Activated gamma-delta T cell treated with Interleukin-2 at 50 U/mL for 16 hours (primary cell): ENCODE results near the gene LST1.
"Not testable (repeated sequence)": the region's sequence is repeated elsewhere in the genome, so short reads cannot be mapped to it uniquely, and the experiment has no call there.

Experiments
- DNase-seq: peaks from one replicate; pipeline ENCODE4 v3.0.0-alpha.2; 2020

The LST1 gene

DNA sequence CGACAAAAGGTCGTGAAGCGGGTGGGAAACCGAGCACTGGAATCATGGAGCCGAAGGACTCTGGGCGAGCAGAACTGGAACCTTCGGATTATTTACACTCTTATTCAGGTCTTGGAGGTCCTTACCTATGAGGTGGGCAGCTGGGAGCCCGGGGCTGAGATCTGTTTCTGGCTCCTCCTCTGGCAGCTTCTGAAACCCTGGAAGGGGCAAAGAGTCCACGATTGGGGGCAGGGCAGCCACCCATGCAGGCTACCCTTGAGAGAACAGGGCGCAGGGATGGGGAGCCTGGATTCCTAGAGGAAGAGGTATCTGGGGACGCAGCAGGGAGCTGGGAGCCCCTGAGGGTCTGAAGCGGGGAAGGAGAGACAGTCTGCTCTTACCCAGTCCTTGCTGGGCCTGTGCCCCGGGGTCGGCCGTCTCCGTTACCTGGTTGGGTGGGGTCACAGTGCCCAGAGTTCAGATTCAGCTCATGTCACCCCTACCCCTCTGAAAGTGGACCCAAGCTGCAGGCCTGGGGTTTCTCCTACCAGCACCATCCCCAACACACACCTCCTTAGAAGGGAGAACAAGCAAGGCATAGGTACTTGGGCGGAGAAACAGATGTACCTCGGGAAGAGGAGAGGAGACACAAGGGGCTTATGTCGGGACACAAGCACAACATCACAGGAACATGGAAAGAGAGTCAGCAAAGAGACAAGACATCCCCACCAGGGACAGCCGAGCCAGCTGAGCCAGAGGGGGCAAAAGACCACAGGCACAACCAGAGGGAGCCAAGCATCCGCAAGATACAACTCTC, 4.4 kb upstream of the LST1 start:
- DNase-seq = no peak

DNA sequence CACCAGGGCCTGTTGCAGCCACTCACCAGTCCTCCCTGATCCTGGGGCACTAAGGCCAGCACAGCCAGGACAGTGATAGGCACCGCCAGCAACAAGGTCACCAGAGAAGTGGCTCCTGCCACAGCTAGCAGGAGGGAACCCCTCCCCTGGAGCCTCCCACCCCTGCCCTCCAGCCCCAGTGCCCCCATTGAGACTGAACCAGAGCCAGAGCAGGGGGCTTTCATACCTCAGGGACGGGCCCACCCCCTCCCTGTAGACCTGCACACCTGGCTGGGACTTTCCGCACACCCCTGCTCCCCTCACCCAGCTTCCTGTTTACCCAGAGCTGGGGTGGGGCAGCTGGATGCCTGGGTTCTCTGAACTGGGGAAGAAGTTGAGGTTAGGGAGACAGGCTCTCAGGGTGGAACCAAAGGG, 3.8 kb upstream of the LST1 start, which contains the start of gene LTB:
TSS of gene LTB (minus strand) at position 195 of the 414 bp plus-strand sequence. CDS start at position 188, 7 bp downstream.
- peak; percentile 77 for DNase-seq

DNA sequence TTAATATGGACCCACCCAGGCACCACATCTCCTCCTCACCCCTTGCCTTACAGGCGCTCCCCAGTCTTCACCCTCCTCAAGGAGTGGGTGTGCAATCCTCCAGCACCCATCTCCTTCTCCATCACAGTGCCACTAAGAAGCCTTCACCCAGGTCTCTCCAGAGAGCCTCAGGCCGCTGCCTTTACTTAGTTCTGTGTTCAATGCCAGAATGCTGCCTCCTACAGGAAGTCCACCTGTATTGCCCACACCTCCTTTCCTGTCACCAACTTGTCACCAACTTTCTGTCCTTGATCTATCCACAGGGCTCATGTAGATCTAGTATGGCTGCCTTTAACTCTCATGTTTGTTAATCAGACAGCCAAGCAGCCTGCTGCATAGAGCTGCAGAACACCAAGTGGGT, 586 bp upstream of the LST1 start:
- DNase-seq = no peak

- peak; percentile 43 for DNase-seq
Measured at GRCh38 chr6:31586599-31587281, 663 bp downstream of the LST1 start.

DNA sequence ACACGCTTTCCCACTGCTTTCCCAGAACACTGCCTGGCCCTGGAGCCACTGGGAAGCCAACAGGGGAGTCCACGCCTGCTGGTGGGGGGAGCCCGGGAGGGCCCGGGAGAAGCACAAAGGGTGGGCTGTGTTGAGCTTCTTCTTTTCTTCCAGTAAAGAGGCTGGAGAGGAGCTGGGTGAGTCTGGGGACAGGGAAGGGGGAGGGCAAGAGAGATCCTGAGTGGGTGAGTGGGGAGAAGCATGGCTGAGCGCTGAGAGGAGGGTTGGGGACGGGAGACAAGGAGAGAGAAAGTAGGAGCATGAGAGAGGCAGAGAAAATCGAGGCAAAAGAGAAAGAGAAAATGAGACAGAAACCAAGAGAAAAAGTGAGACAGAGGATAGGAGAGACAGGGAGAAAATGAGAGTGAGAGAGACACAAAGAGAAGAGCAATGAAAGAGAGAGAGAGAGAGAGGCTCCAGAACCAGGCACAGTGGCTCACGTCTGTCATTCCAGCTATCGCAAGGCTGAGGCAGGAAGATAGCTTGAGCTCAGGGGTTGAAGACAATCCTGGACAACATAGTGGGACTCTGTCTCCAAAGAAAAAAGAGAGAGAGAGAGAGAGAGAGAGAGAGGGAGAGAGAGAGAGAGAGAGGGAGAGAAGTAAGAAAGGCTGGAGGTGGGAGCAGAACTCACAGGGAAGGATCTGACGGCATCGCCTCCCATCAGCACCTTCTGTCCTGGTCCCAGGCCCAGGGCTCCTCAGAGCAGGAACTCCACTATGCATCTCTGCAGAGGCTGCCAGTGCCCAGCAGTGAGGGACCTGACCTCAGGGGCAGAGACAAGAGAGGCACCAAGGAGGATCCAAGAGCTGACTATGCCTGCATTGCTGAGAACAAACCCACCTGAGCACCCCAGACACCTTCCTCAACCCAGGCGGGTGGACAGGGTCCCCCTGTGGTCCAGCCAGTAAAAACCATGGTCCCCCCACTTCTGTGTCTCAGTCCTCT, 2.0 kb downstream of the LST1 start:
- no peak for DNase-seq

GRCh38 chr6:31588871-31589650, 3.0 kb downstream of the LST1 start:
- no peak for DNase-seq

- not testable (repeated sequence) for DNase-seq
Measured at GRCh38 chr6:31590691-31591090, 4.6 kb downstream of the LST1 start.

DNA sequence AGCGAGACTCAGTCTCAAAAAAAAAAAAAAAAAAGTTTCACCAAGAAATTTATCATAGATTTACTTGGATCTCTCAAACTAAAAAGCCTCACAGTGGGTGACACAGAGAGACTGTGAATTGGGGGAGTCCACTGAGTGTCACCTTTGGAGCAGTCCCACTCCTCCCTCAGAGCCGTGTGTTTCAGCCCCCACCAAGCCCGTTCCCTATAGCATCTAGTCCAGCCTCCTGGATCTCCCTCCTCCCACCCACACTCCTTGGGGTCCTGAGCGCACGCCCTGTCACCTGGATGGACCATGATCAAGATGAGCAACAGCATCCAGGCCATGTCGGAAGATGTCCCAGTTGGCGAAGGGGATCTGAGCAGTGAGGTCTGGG, 6.3 kb downstream of the LST1 start:
- DNase-seq = no peak

DNA sequence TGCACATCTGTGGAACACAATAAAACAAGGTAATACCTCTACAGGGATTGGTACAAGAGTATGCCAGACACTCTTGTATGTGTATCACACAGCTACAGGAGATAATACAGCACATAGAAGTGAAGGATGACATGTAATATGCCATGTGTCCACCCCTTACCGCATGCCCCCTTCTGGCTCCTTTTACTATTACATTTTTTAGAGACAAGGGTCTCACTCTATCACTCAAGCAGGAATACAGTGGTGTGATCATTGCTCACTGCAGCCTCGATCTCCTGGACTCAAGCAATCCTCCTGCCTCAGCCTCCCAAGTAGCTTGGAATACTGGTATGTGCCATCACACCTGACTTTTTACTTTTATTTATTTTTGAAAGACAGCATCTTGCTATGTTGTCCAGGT, 10.9 kb downstream of the LST1 start:
- no peak for DNase-seq

DNA sequence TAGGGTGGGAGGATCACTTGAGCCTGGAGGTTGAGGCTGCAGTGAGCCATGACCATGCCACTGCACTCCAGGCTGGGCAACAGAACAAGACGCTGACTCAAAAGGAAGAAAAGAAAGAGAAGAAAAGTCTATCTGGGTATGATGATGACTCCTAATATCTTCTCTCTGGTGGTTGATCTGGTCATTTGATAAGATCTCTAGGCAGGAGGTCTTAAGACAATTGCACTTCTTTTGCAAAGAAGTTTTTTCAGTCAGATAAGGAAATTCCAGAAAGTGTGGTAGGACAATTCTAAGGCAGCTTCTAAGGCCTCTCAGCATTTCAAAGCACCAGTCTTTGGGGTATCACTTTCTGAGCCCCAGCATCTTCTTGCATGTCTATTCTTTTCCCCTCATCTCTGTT, 21.2 kb downstream of the LST1 start:
- no peak for DNase-seq

GRCh38 chr6:31609519-31610406, 23.7 kb downstream of the LST1 start:
- DNase-seq = no peak

GRCh38 chr6:31610968-31611367, 24.9 kb downstream of the LST1 start:
- no peak for DNase-seq

DNA sequence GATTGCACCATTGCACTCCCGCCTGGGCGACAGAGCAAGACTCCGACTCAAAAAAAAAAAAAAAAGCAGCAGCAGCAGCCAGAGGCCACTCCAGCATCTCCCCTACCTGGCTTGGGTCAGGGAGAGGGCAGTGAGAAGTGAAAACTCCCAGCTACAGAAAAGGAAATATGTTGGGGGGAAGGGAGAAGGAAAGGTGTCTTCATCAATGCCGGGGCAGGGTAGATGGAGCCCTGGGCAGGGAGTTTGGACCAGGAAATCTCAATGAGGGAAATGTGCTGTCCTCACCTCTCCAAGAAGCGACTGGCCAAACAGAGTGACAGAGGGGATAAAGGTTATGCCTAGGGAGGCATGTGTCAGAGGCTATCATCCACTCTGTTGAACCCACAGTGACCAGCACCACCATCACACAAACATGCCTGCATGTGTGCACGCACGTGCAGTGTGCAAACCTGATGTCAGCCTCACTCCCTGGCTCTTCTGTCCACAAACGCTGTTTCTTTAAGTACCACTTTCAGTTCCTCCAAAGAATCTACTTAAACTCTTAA, 28.1 kb downstream of the LST1 start:
- no peak for DNase-seq

DNA sequence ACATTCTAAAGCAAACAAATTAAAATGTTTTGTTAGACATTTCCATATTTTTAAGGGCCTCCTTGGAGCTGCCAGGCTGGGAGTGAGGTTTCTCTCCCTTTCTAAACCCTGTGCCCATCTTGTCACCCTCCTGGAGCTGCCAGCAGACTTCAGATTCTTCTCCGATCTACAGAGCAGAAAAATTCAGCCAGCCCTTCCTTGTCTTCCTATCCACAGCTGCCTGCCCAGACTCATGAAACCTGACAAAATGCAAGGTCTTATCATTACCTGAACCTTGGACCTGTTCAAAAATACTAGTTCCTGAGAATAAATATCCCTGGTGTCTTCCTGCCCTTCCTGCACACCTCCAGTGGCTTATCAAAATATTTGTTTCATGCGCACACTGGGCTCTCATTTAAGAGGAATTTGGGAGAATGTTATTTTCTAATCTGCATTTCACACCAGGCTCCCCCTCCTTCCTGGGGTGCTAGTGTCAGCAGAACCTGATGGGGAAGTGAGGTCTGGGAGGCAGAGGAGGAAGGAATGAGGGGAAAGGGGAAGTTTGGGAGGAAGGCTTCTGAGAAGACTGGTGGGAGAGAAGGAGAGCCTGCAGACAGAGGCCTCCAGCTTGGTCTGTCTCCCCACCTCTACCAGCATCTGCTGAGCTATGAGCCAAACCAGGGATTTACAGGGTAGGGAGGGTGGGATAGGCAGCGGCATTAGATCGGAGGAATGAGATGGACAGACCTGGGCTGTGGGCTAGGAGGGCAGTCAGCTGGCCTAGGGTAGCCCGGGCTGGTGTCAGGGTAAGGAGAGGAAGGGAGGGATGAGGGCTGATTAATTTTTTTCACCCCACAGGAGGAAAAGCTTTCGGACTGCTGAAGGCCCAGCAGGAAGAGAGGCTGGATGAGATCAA, 28.9 kb downstream of the LST1 start, which contains the start of gene AIF1:
TSS of gene AIF1 (plus strand) at position 551 of the 895 bp plus-strand sequence. CDS start at position 647, 96 bp downstream.
- no peak for DNase-seq

- no peak for DNase-seq
Measured at GRCh38 chr6:31615748-31616147, 29.7 kb downstream of the LST1 start.

DNA sequence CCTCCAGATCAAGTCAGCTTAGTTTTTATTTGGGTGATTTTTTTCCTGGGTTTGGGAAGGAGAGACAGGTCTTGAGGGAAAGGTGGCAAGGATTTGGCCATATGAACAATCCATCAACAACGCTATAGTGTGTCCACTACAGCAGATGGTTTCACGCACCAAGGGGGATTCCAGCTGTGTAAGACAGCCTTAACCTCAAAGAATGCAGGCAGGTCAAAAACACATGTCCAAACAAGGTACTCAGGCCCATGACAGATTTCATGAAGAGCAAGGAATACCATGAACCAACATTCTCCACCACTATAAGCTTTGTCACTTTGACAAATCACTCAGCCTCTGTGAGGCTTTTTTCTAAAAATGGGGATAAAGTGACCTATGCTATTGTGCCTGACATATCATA, 30.9 kb downstream of the LST1 start:
- DNase-seq = no peak

DNA sequence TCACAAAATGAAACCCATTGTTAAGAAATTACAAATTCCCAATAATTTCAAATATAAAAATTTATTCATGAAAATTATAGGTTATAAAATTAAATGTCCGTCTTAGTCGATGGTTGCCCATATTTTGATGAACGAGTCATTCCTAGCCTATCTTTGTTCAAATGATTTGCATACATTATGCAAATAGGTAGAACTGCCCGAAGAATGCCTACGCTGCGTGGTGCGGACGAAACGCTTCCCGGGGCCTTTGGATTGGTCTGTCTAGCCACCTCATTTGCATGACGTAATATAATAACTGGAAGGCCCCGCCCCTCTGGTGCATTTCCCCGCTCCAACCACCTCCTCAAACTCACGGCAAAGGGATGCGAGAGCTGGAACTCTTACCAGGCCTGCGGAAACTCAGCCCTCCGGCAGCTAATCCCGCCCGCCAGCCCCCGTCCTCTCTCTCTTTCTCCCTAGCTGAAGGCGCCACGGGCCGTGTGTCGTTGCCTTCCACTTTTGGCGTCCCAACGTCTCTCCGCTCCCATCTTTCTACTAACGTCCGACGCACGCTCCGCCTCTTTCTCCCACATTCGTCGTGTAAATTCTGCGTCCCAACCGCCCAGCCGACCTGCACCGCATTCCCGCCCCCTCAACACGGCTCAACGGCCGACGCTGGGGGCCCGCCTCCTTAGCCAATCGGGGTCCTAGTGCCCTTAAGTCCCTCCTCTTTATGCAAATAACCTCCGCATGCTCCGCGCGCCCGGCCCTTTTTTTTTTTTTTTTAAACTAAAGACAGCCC, 33.9 kb downstream of the LST1 start:
- DNase-seq = peak; percentile 96

DNA sequence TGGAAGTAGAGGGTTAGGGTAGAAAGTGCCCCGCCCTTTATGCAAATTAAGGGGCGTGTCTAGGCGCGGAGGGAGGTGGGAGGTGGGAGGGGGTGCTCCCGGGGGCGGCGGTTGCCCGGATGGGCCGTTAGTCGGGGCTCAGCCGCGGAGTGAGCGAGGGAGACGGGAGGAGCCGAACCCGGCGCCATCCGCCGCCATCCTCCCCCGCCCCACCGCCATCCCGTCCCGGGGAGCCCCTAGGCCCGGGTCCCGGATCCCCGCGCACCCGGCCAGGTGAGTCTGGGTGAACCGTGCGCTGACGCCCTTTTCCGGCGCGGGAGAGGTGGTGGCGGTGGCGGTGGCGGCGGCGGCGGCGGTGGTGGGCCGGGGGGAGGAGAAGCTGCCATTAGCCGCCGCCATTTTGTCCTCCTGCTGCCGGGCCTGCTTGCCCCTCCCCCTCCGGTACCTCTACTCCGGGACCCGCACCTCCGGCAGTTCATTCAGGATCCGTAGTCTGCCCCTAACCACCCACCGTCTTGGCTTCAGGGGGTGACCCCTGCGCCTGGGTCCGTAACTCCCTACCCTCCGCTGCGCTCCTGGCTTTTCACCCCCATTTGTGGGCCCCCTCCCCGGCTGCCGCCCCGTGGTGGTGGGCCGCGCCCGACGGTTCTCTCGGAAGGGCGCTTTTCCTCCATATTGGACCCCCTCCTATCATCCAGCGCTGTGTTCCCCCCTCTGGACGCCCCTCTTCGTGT, 34.7 kb downstream of the LST1 start, which contains the start of gene PRRC2A:
TSS of gene PRRC2A (plus strand) at position 130 of the 734 bp plus-strand sequence. CDS start 2,075 bp downstream, outside the sequence.
- peak; percentile 95 for DNase-seq
